GM23248 (cell line): Measurements from ENCODE around the gene PRKG2. TPM values are rescaled to one million over a fixed set of nuclear protein-coding genes. Genes with fewer than 3 reads are reported as not detected.

Experiments used
- DNase-seq: peaks from one replicate; pipeline ENCODE4 v3.0.0-alpha.2; 2015
- H2AFZ ChIP-seq: fragments of 200-600 bp; sonication (generic); 2 replicates; pipeline ENCODE4 v1.6.1; 2016; ENCODE audit warnings: antibody characterized with exemption
- H3F3A ChIP-seq: fragments of 200-600 bp; sonication (generic); 2 replicates; pipeline ENCODE4 v1.6.1; 2016; ENCODE audit warnings: mild to moderate bottlenecking, antibody characterized with exemption, mixed run types; ENCODE audit not compliant: insufficient read depth
- H3K27ac ChIP-seq: fragments of 200-600 bp; sonication (generic); 2 replicates; pipeline ENCODE4 v1.5.1; 2016; ENCODE audit warnings: mild to moderate bottlenecking
- H3K27me3 ChIP-seq: fragments of 200-600 bp; sonication (generic); replicated peaks from 2 replicates; pipeline ENCODE4 v1.6.1; 2016; ENCODE audit warnings: mild to moderate bottlenecking; ENCODE audit not compliant: insufficient read depth
- H3K36me3 ChIP-seq: fragments of 200-600 bp; sonication (generic); 2 replicates; pipeline ENCODE4 v1.6.1; 2016; ENCODE audit warnings: low read depth, mild to moderate bottlenecking
- H3K4me1 ChIP-seq: fragments of 200-600 bp; sonication (generic); 2 replicates; pipeline ENCODE4 v1.6.1; 2016; ENCODE audit warnings: mild to moderate bottlenecking; ENCODE audit not compliant: insufficient read depth
- H3K4me2 ChIP-seq: fragments of 200-600 bp; sonication (generic); one replicate; pipeline ENCODE4 v1.6.1; 2016; ENCODE audit warnings: mild to moderate bottlenecking; ENCODE audit not compliant: unreplicated experiment
- H3K4me3 ChIP-seq: fragments of 200-600 bp; sonication (generic); 2 replicates; pipeline ENCODE4 v1.5.1; 2016; ENCODE audit warnings: mild to moderate bottlenecking
- H3K79me2 ChIP-seq: fragments of 200-600 bp; sonication (generic); 2 replicates; pipeline ENCODE4 v1.6.1; 2016; ENCODE audit warnings: mild to moderate bottlenecking; ENCODE audit not compliant: insufficient read depth
- H3K9ac ChIP-seq: fragments of 200-600 bp; sonication (generic); 2 replicates; pipeline ENCODE4 v1.6.1; 2016; ENCODE audit warnings: mild to moderate bottlenecking
- H3K9me2 ChIP-seq: fragments of 200-600 bp; sonication (generic); 2 replicates; pipeline ENCODE4 v1.6.1; 2016; ENCODE audit warnings: mixed run types, mild to moderate bottlenecking, moderate library complexity; ENCODE audit not compliant: insufficient read depth
- H3K9me3 ChIP-seq: fragments of 200-600 bp; sonication (generic); one replicate; pipeline ENCODE4 v1.6.1; 2017; ENCODE audit warnings: low read depth
- H4K20me1 ChIP-seq: fragments of 200-600 bp; sonication (generic); 2 replicates; pipeline ENCODE4 v1.6.0; 2016; ENCODE audit not compliant: insufficient read depth
- EZH2 ChIP-seq: fragments of 200-600 bp; sonication (generic); IDR thresholded peaks from 2 replicates; pipeline ENCODE4 v1.6.1; 2018; ENCODE audit warnings: antibody characterized with exemption, mild to moderate bottlenecking; ENCODE audit not compliant: insufficient read depth, poor library complexity, severe bottlenecking
- EZH2phosphoT487 ChIP-seq: fragments of 200-600 bp; sonication (generic); IDR thresholded peaks from 2 replicates; pipeline ENCODE4 v1.6.1; 2018; ENCODE audit warnings: antibody characterized with exemption, moderate library complexity, mild to moderate bottlenecking, low read depth; ENCODE audit not compliant: insufficient read depth
- WGBS, 2 experiments: methylation state at CpG; one replicate each; pipeline ENCODE4 v1.1.6; 2015 to 2017; ENCODE audit warnings: low lambda C conversion rate in 2 of 2, low coverage in 1 of 2; ENCODE audit errors: missing lambda C conversion rate in 2 of 2; 5-methylcytosine and 5-hydroxymethylcytosine counted together
- in situ Hi-C: fragments of 300-500 bp; cut with MboI; formaldehyde crosslinking; loops from 2 replicates; pipeline ENCODE4 v1.15.0; 2020
- polyA plus RNA-seq: library from polyadenylated mRNA; unstranded; fragments of >200 nt; fragmentation: Nextera tagmentation; extraction: Ambion mirVana; gene quantifications from 2 replicates; pipeline ENCODE4 v1.2.1, GENCODE V29; 2016
- total RNA-seq: library from RNA; depleted of rRNA; stranded (reverse); fragments of >200 nt; shearing (Covaris generic); gene quantifications from 2 replicates; pipeline ENCODE4 v1.2.3, GENCODE V29; 2014; rRNA removed

The PRKG2 gene
- total and polyA plus RNA-seq, 2 experiments from 2014 or later, result 4.7 to 7.3 TPM

- Histone ChIP-seq H3K4me1 (peaks cover 5% of the 10 kb centered on the region; the same call in 1 of the 2 replicates), H3K27me3 (peaks cover 5% of the 10 kb centered on the region; the same call in 1 of the 2 replicates), H4K20me1 (no peaks in the 10 kb centered on the region), H3K9me2 (no peaks in the 10 kb centered on the region), H3K4me3 (no peak overlapping the region), H3K27ac (no peak overlapping the region), H2AFZ (no peak overlapping the region), H3F3A (no peaks in the 10 kb centered on the region), H3K36me3 (no peaks in the 10 kb centered on the region), H3K4me2 (no peak overlapping the region), H3K9me3 (no peaks in the 10 kb centered on the region), H3K9ac (no peak overlapping the region), H3K79me2 (no peaks in the 10 kb centered on the region)
- no peak for TF ChIP-seq EZH2
- TF ChIP-seq EZH2phosphoT487, result no peak
- in situ Hi-C loops, result no loop called here
- DNase-seq, result peak; percentile 8
- 29 to 39% methylated on average over 1 of the region's 1 CpG for WGBS, 2 experiments
These were observed 176.2 kb downstream of the PRKG2 start for GRCh38 chr4:81038636-81039350.

Other genes with a start within 250 kb of the PRKG2 start
- under 0.01 and 0.11 TPM in 2 replicates for gene BMP3, start 184.5 kb downstream of the PRKG2 start, total RNA-seq
- not detected in 2 replicates for gene BMP3, start 184.5 kb downstream of the PRKG2 start, polyA plus RNA-seq